Measurements from ENCODE around the gene ZNF418. TPM values are rescaled to one million over a fixed set of nuclear protein-coding genes. Genes with fewer than 3 reads are reported as not detected.
A peak's percentile ranks its signal among the peaks of the same experiment; 100 is the strongest.
"Not testable (repeated sequence)": the region's sequence is repeated elsewhere in the genome, so short reads cannot be mapped to it uniquely, and the experiment has no call there.

The ZNF418 gene
- total and polyA plus RNA-seq, 2 of the 13 experiments (the other 11 are each of a cell fraction or from before 2014, with no cell fraction given) = 0.07 to 0.27 TPM

DNA sequence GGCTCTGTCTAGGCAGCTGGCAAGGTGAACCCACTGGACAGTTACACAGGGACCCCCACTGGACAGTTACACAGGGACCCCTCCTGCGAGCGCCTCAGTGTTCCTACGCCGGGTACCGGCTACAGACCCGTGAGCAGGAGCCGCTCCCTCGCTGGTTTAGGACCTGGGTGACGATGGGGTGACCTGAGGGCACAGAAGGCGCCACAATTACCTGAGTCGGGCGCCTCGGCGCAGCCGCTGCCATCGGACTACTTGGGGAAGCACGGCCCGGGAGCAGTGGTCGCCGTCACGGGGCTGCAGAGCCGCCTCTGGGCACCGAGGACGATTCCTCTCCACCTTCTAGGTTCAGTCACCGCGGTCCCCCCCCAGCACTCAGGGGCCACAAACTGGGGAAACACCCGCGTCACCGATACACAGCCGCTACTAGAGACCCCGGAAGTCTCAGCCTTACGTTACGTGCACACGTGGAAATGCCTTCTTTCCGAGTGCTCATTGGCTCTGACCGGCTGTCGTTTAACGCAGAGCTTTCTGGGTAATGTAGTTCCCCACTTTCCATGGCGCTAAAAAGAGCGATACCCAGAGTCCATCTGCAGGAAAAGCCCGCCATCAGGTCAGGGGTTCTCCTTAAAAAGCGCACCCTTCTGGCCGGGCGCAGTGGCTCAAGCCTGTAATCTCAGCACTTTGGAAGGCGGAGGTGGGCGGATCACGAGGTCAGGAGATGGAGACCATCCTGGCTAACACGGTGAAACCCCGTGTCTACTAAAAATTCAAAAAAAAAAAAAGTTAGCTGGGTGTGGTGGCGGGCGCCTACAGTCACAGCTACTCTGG, 18.8 kb downstream of the ZNF418 start, which contains the start of gene ZNF417:
Gene ZNF417 (minus strand): TSS at position 425 of the 828 bp plus-strand sequence. CDS start 181 bp downstream, at position 244.
- in situ Hi-C loops (cut with HindIII; ENCODE audit: extremely low pct_ligation_motif_present, low pct_unique_long_range_greater_than_20kb) = loop anchor here (10.0 kb wide), 1 partner anchor 238 kb away; the partner anchor contains the start of gene ZNF329
- Histone ChIP-seq H3K4me3 (replicated peaks in 1 of 3; ENCODE audit: insufficient read depth in 1 of 3, low read depth in 2 of 3, low read length in 3 of 3) (peak within 1 kb of the TSS; percentile 74 to 86 (median 80)), H3K9ac (ENCODE audit: insufficient read depth, low read depth, low read length) (peak within 1 kb of the TSS; percentile 90), H3K27ac (ENCODE audit: extremely low read length, insufficient read depth, low read length) (peak within 1 kb of the TSS; percentile 70), H3K4me1 (ENCODE audit: insufficient read depth, low read length) (peaks cover 21% of the 10 kb centered on the region), H3K4me2 (ENCODE audit: low read depth, low read length) (peak within 1 kb of the TSS; percentile 75), H3K79me2 (ENCODE audit: insufficient read depth, low read length) (peaks cover 21% of the 10 kb centered on the region)
- POLR2A ChIA-PET = interaction anchor here (0.6 to 1.3 kb wide), 6 partner anchors 86 to 487 kb away, joined by 3 to 5 read pairs (median 3); partner anchors contain the start of genes ZNF134, ZNF274 and ZNF606
- H3K27me3 ChIP-seq (ENCODE audit: control insufficient read depth in 1 of 2, insufficient read depth in 2 of 2, low read length in 2 of 2); H3K36me3 ChIP-seq (replicated peaks in 1 of 2; ENCODE audit: control insufficient read depth in 1 of 2, insufficient read depth in 2 of 2, low read length in 2 of 2); H4K20me1 ChIP-seq (ENCODE audit: insufficient read depth, low read length); intact Hi-C loops (cut with micrococcal nuclease; ENCODE audit: unreplicated experiment); CTCF ChIA-PET (ENCODE audit: low intra/inter-chr PET ratio, low total read pairs); H2AFZ ChIP-seq (ENCODE audit: low read length); H3K9me3 ChIP-seq (ENCODE audit: low read length); TF ChIP-seq CREM (CRISPR knock-in tag; IDR thresholded peaks at IDR 0.05); NONO (IDR thresholded peaks at IDR 0.05): not testable (repeated sequence)
- BruUV-seq (replicated peaks) = TSS peak; percentile 82
- ATAC-seq (peak; percentile 98), DNase-seq (ENCODE audit: low spot score) (peak; percentile 97), FAIRE-seq (peak; percentile 94)
- 3% methylated on average over 27 of the region's 51 CpGs for WGBS (ENCODE audit: low lambda C conversion rate)
- TF ChIP-seq, protein P1, sequence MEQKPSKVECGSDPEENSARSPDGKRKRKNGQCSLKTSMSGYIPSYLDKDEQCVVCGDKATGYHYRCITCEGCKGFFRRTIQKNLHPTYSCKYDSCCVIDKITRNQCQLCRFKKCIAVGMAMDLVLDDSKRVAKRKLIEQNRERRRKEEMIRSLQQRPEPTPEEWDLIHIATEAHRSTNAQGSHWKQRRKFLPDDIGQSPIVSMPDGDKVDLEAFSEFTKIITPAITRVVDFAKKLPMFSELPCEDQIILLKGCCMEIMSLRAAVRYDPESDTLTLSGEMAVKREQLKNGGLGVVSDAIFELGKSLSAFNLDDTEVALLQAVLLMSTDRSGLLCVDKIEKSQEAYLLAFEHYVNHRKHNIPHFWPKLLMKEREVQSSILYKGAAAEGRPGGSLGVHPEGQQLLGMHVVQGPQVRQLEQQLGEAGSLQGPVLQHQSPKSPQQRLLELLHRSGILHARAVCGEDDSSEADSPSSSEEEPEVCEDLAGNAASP (CRISPR knock-in tag; IDR thresholded peaks at IDR 0.05; ENCODE audit: borderline replicate concordance) = peak; percentile 17; the same call in 1 of the 2 replicates
- 0 out of 2 replicates have a peak, but pooled peaks have one; percentile 46 for TF ChIP-seq ZMYM2 (CRISPR knock-in tag; IDR thresholded peaks at IDR 0.05)
- peak; percentile 80 for TF ChIP-seq HDAC1 (CRISPR knock-in tag; IDR thresholded peaks at IDR 0.05)
- TF ChIP-seq SP5 (CRISPR knock-in tag; IDR thresholded peaks at IDR 0.05; ENCODE audit: borderline replicate concordance, low read depth) = peak; percentile 35; the same call in 1 of the 2 replicates
- TF ChIP-seq ZNF768 (CRISPR knock-in tag; IDR thresholded peaks at IDR 0.05) = peak; percentile 46; the same call in 1 of the 2 replicates
- peak; percentile 96 for TF ChIP-seq CREM (IDR thresholded peaks at IDR 0.05)
- peak; percentile 51 for TF ChIP-seq MYC (CRISPR knock-in tag; IDR thresholded peaks at IDR 0.05; ENCODE audit: borderline replicate concordance)
- peak; percentile 51; the same call in 1 of the 2 replicates for TF ChIP-seq REPIN1 (CRISPR knock-in tag; IDR thresholded peaks at IDR 0.05; ENCODE audit: borderline replicate concordance, low read depth)
- TF ChIP-seq, protein P2, sequence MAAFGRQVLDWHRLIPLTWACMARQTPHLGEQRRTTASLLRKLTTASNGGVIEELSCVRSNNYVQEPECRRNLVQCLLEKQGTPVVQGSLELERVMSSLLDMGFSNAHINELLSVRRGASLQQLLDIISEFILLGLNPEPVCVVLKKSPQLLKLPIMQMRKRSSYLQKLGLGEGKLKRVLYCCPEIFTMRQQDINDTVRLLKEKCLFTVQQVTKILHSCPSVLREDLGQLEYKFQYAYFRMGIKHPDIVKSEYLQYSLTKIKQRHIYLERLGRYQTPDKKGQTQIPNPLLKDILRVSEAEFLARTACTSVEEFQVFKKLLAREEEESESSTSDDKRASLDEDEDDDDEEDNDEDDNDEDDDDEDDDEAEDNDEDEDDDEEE (CRISPR knock-in tag; IDR thresholded peaks at IDR 0.05) = 0 out of 2 replicates have a peak, but pooled peaks have one; percentile 23
- TF ChIP-seq, protein P3, sequence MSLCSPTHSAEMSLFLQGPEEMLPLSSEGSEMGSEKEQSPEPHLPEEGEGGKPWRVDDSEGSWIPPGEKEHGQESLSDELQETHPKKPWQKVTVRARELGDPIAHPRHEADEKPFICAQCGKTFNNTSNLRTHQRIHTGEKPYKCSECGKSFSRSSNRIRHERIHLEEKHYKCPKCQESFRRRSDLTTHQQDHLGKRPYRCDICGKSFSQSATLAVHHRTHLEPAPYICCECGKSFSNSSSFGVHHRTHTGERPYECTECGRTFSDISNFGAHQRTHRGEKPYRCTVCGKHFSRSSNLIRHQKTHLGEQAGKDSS (CRISPR knock-in tag; IDR thresholded peaks at IDR 0.05; ENCODE audit: borderline replicate concordance, low read depth) = peak; percentile 51; the same call in 1 of the 2 replicates
- TF ChIP-seq POLR2A (IDR thresholded peaks at IDR 0.05; ENCODE audit: insufficient read depth in 1 of 2, low read depth in 2 of 2, low read length in 2 of 2) = peak; percentile 72 to 80
- TF ChIP-seq RAD21 (CRISPR knock-in tag; IDR thresholded peaks at IDR 0.05) = peak; percentile 23; the same call in 1 of the 2 replicates
- TF ChIP-seq ZNF224 (CRISPR knock-in tag; IDR thresholded peaks at IDR 0.05) = 0 out of 2 replicates have a peak, but pooled peaks have one; percentile 21
- TF ChIP-seq, protein P4, sequence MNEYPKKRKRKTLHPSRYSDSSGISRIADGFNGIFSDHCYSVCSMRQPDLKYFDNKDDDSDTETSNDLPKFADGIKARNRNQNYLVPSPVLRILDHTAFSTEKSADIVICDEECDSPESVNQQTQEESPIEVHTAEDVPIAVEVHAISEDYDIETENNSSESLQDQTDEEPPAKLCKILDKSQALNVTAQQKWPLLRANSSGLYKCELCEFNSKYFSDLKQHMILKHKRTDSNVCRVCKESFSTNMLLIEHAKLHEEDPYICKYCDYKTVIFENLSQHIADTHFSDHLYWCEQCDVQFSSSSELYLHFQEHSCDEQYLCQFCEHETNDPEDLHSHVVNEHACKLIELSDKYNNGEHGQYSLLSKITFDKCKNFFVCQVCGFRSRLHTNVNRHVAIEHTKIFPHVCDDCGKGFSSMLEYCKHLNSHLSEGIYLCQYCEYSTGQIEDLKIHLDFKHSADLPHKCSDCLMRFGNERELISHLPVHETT (CRISPR knock-in tag; conservative IDR thresholded peaks at IDR 0.05) = peak; percentile 63; the same call in 1 of the 2 replicates
- TF ChIP-seq YEATS2 (CRISPR knock-in tag; IDR thresholded peaks at IDR 0.05; ENCODE audit: borderline replicate concordance) = peak; percentile 92
- peak; percentile 58; the same call in 1 of the 2 replicates for TF ChIP-seq NONO (CRISPR knock-in tag; conservative IDR thresholded peaks at IDR 0.05)
- TF ChIP-seq POGZ (CRISPR knock-in tag; IDR thresholded peaks at IDR 0.05) = peak; percentile 69
- 0 out of 2 replicates have a peak, but pooled peaks have one; percentile 23 for TF ChIP-seq ZNF431 (CRISPR knock-in tag; IDR thresholded peaks at IDR 0.05; ENCODE audit: borderline replicate concordance, low read depth)

Data from HepG2 (cell line).